HG03039 (cell line): ENCODE data around the gene BRD3OS.
"Not testable (repeated sequence)": the region's sequence is repeated elsewhere in the genome, so short reads cannot be mapped to it uniquely, and the experiment has no call there.

Source experiments
- ATAC-seq: cut with Tn5 transposase; IDR thresholded peaks from one replicate; pipeline ENCODE4 v1.9.1; 2021; ENCODE audit warnings: mild to moderate bottlenecking, moderate library complexity; ENCODE audit not compliant: unreplicated experiment

BRD3OS gene

GRCh38 chr9:133987946-133988665 lies 37.2 kb upstream of the BRD3OS start:
- ATAC-seq, result no peak

GRCh38 chr9:133988771-133989170 lies 36.5 kb upstream of the BRD3OS start:
- not testable (repeated sequence) for ATAC-seq

GRCh38 chr9:133989625-133990365 lies 35.5 kb upstream of the BRD3OS start:
- no peak for ATAC-seq

- ATAC-seq, result no peak
Observed at GRCh38 chr9:133990366-133991213, 34.7 kb upstream of the BRD3OS start.

- ATAC-seq, result no peak
Observed at GRCh38 chr9:133991214-133991921, 33.9 kb upstream of the BRD3OS start.

- peak; percentile 30 for ATAC-seq
Observed at GRCh38 chr9:133991964-133992779, 33.1 kb upstream of the BRD3OS start, which contains the start of gene VAV2. TSS of gene VAV2 (minus strand) at chr9:133992324. CDS start at chr9:133992278, 46 bp downstream.

GRCh38 chr9:133992780-133993634 lies 32.3 kb upstream of the BRD3OS start:
- peak; percentile 39 for ATAC-seq

- no peak for ATAC-seq
Observed at GRCh38 chr9:133993635-133994253, 31.5 kb upstream of the BRD3OS start.

GRCh38 chr9:133994353-133995011 lies 30.8 kb upstream of the BRD3OS start:
- no peak for ATAC-seq

GRCh38 chr9:133995012-133995896 lies 30.0 kb upstream of the BRD3OS start:
- no peak for ATAC-seq

- ATAC-seq, result no peak
Observed at GRCh38 chr9:133996531-133997520, 28.5 kb upstream of the BRD3OS start.

GRCh38 chr9:133997584-133997983 lies 27.7 kb upstream of the BRD3OS start:
- no peak for ATAC-seq

- no peak for ATAC-seq
Observed at GRCh38 chr9:133998915-133999595, 26.2 kb upstream of the BRD3OS start.

GRCh38 chr9:133999851-134000265 lies 25.4 kb upstream of the BRD3OS start:
- no peak for ATAC-seq

- ATAC-seq, result no peak
Observed at GRCh38 chr9:134002796-134003195, 22.5 kb upstream of the BRD3OS start.
